ENCODE results near the gene ZNF425.

DNA sequence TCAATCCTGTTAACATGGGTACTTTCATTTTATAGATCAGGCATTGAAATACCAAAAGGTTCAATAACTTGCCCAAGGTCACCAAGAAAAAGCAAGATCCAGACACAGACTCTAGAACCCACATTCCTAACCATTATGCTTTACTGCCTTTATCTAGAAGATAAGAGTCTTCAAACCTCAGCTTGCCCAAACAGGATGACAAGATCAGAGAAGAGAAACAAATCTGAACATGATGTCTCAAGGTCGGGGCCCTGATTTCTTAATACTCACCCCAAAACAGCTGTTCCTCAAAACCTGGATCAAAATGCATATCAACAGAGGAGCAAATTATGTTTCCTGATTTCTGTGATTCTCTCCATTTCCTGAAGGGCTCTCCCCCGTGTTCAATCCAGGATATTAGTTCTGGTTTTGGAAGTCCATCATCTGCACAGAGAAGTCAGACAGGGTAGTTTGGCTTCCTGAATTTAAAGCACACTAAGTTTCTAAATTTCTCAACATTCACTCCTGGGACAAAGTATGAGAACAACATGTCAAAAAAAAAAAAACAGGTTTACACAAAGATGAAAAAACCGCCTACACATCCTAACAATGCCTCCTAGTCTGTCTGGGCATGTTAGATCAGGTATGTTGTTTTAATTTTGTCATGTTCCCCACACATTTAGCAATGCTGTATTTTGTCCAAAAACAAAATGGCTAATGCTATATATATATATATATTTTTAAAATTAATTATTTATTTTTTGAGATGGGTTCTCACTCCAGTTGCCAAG is 51.8 kb downstream of the ZNF425 start:
- TF ChIP-seq CTCF (conservative IDR thresholded peaks at IDR 0.05) (no peak), EZH2 (IDR thresholded peaks at IDR 0.05; ENCODE audit: low read depth) (no peak)
